ENCODE results near the gene ADPRHL1.
"Not testable (repeated sequence)": the region's sequence is repeated elsewhere in the genome, so short reads cannot be mapped to it uniquely, and the experiment has no call there.

The ADPRHL1 gene

DNA sequence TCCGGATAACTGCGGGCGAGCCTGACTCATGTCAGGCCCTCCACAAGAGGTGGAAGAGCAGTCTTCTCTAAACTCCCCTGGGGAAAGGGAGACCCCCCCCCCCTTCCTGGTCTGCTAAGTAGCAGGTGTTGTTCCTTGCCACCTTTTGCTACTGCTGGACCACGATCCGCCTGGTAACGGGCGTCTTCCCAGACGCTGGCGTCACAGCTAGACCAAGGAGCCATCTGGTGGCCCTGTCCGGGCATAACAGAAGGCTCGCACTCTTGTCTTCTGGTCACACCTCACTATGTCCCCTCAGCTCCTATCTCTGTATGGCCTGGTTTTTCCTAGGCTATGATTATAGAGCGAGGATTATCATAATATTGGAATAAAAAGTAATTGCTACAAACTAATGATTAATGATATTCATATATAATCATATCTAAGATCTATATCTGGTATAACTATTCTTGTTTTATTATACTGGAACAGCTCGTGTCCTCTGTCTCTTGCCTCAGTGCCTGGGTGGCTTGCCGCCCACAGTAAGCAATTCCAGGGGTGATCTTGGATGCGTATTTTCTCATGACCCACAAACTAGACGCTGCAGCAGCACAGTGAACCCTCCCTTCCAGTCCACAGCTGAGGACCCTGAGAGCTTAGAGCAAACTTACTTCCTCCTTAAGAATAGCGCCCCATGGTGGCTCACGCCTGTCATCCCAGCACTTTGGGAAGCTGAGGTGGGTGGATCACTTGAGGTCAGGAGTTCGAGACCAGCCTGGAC is 2.2 kb downstream of the ADPRHL1 start:
- H3K4me3 ChIP-seq (ENCODE audit: low read length); H3K4me1 ChIP-seq (ENCODE audit: control insufficient read depth, low read depth, low read length); H3K9me3 ChIP-seq (ENCODE audit: control insufficient read depth, low read depth, low read length); H3K9ac ChIP-seq (ENCODE audit: low read length); H3K27me3 ChIP-seq (ENCODE audit: control insufficient read depth, insufficient read depth, low read length); H3K27ac ChIP-seq (ENCODE audit: low read length): not testable (repeated sequence)
- peaks cover 22% of the 10 kb centered on the region for H3K36me3 ChIP-seq (ENCODE audit: control insufficient read depth, low read depth, low read length)

- not testable (repeated sequence) for H3K27ac ChIP-seq (ENCODE audit: low read length); H3K4me3 ChIP-seq (ENCODE audit: low read length); H3K9ac ChIP-seq (ENCODE audit: low read length); H3K27me3 ChIP-seq (ENCODE audit: control insufficient read depth, insufficient read depth, low read length); H3K9me3 ChIP-seq (ENCODE audit: control insufficient read depth, low read depth, low read length); H3K4me1 ChIP-seq (ENCODE audit: control insufficient read depth, low read depth, low read length)
- H3K36me3 ChIP-seq (ENCODE audit: control insufficient read depth, low read depth, low read length) = peaks cover 15% of the 10 kb centered on the region
Measured at GRCh38 chr13:113450348-113450744, 2.9 kb downstream of the ADPRHL1 start.

DNA sequence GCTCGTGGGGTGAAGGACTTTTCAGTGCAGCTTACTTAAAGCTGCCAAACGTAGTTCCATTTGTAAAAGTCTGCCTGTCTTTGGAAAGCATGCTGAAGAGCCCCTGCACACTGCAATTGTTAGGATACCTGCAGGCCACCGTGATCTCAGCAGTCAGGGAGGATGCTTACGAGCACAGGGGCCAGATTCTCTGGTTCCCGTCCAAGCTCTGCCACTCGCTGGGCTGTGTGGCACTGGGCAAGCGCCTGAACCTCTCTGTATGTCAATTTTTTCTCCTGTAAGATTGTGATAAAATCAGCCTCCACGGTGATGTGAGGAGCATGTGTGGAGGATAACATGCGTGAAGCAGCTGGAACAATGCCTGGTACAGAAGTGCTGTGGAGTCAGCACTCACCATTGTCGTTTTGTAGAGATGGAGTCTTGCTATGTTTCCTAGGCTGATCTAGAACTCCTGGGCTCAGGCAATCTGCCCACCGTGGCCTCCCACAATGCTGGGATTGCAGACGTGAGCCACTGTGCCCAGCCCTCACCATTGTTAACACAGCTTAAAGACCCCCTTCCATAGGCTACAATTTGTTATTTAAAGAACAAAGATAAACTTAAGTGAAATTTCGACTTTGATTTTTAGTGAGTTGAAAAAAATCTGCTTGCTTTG is 3.5 kb downstream of the ADPRHL1 start:
- Histone ChIP-seq H3K4me3 (ENCODE audit: low read length) (no peak overlapping the region), H3K9me3 (ENCODE audit: control insufficient read depth, low read depth, low read length) (no peaks in the 10 kb centered on the region), H3K27ac (ENCODE audit: low read length) (no peak overlapping the region), H3K4me1 (ENCODE audit: control insufficient read depth, low read depth, low read length) (no peaks in the 10 kb centered on the region), H3K36me3 (ENCODE audit: control insufficient read depth, low read depth, low read length) (peaks cover 9% of the 10 kb centered on the region), H3K9ac (ENCODE audit: low read length) (no peak overlapping the region), H3K27me3 (ENCODE audit: control insufficient read depth, insufficient read depth, low read length) (no peaks in the 10 kb centered on the region)

- H3K4me1 ChIP-seq (ENCODE audit: control insufficient read depth, low read depth, low read length) = no peaks in the 10 kb centered on the region
- H3K36me3 ChIP-seq (ENCODE audit: control insufficient read depth, low read depth, low read length) = peaks cover 6% of the 10 kb centered on the region
- H3K9me3 ChIP-seq (ENCODE audit: control insufficient read depth, low read depth, low read length) = no peaks in the 10 kb centered on the region
- no peak overlapping the region for H3K27ac ChIP-seq (ENCODE audit: low read length)
- no peak overlapping the region for H3K4me3 ChIP-seq (ENCODE audit: low read length)
- no peak overlapping the region for H3K9ac ChIP-seq (ENCODE audit: low read length)
- H3K27me3 ChIP-seq (ENCODE audit: control insufficient read depth, insufficient read depth, low read length) = no peaks in the 10 kb centered on the region
Measured at GRCh38 chr13:113448885-113449692, 4.2 kb downstream of the ADPRHL1 start.

DNA sequence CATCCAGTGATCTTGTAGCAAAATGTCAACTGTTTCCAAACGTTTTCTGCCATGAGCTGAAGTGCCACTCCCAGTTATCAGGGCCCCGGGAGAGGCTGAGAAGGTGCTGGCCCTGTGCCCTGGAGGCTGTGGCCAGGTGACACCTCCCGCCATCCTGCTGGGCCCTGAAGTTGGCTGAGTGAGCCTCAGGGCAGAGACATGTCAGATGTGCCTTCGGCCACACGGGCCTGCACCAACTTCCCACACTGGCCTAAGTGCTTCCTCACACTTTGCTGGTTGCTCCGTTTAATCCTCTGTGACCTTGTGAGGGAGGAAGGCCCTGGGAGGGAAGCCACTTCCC is 4.8 kb downstream of the ADPRHL1 start:
- H3K4me1 ChIP-seq (ENCODE audit: control insufficient read depth, low read depth, low read length) = no peaks in the 10 kb centered on the region
- no peaks in the 10 kb centered on the region for H3K36me3 ChIP-seq (ENCODE audit: control insufficient read depth, low read depth, low read length)
- H3K9me3 ChIP-seq (ENCODE audit: control insufficient read depth, low read depth, low read length) = no peaks in the 10 kb centered on the region
- H3K27me3 ChIP-seq (ENCODE audit: control insufficient read depth, insufficient read depth, low read length) = no peaks in the 10 kb centered on the region
- no peak overlapping the region for H3K9ac ChIP-seq (ENCODE audit: low read length)
- no peak overlapping the region for H3K27ac ChIP-seq (ENCODE audit: low read length)
- no peak overlapping the region for H3K4me3 ChIP-seq (ENCODE audit: low read length)

DNA sequence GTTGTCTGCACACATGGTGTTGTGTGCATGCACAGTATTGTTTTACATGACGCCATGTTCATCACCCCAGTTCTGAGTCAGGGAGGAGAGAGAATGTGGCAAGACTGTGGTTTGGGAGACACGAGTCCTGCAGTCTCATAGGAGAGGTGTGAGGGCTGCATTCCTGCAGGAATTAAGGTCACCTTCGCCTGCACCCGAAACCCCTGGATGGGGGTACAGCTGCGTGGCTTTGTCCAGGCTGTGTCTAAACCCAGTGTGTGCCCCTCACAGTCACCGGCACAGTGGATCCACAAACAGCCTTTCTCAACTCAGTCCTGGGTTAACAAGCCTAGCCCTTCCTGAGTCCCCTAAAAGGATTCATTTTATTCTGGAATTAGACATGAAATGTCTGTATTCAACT is 5.7 kb downstream of the ADPRHL1 start:
- Histone ChIP-seq H3K4me3 (ENCODE audit: low read length) (no peak overlapping the region), H3K4me1 (ENCODE audit: control insufficient read depth, low read depth, low read length) (no peaks in the 10 kb centered on the region), H3K27ac (ENCODE audit: low read length) (no peak overlapping the region), H3K9me3 (ENCODE audit: control insufficient read depth, low read depth, low read length) (no peaks in the 10 kb centered on the region), H3K9ac (ENCODE audit: low read length) (no peak overlapping the region), H3K27me3 (ENCODE audit: control insufficient read depth, insufficient read depth, low read length) (no peaks in the 10 kb centered on the region), H3K36me3 (ENCODE audit: control insufficient read depth, low read depth, low read length) (no peaks in the 10 kb centered on the region)

DNA sequence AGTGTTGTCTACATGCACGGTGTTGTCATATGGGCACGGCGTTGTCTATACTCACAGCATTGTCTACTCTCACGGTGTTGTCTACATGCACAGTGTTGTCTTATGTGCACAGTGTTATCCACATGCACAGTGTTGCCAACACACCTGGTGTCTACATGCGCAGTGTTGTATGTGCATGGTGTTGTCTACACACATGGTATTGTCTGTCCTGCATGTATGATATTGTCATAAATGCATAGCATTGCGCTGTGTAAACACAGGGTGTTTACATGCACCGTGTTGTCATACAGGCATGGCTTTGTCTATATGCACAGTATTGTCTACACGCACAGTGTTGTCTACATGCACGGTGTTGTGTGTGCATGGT is 6.8 kb downstream of the ADPRHL1 start:
- H3K27ac ChIP-seq (ENCODE audit: low read length) = no peak overlapping the region
- no peak overlapping the region for H3K4me3 ChIP-seq (ENCODE audit: low read length)
- no peak overlapping the region for H3K9ac ChIP-seq (ENCODE audit: low read length)

GRCh38 chr13:113445791-113446487 is 7.3 kb downstream of the ADPRHL1 start:
- no peaks in the 10 kb centered on the region for H3K4me1 ChIP-seq (ENCODE audit: control insufficient read depth, low read depth, low read length)
- H3K27ac ChIP-seq (ENCODE audit: low read length) = no peak overlapping the region
- no peaks in the 10 kb centered on the region for H3K27me3 ChIP-seq (ENCODE audit: control insufficient read depth, insufficient read depth, low read length)
- H3K36me3 ChIP-seq (ENCODE audit: control insufficient read depth, low read depth, low read length) = no peaks in the 10 kb centered on the region
- no peak overlapping the region for H3K4me3 ChIP-seq (ENCODE audit: low read length)
- H3K9me3 ChIP-seq (ENCODE audit: control insufficient read depth, low read depth, low read length) = no peaks in the 10 kb centered on the region
- H3K9ac ChIP-seq (ENCODE audit: low read length) = no peak overlapping the region

More for the DNA sequence above, 6.8 kb downstream of the ADPRHL1 start:
- Histone ChIP-seq H3K27me3 (ENCODE audit: control insufficient read depth, insufficient read depth, low read length) (no peaks in the 10 kb centered on the region), H3K36me3 (ENCODE audit: control insufficient read depth, low read depth, low read length) (no peaks in the 10 kb centered on the region), H3K4me1 (ENCODE audit: control insufficient read depth, low read depth, low read length) (no peaks in the 10 kb centered on the region), H3K9me3 (ENCODE audit: control insufficient read depth, low read depth, low read length) (no peaks in the 10 kb centered on the region)

GRCh38 chr13:113443991-113444390 is 9.3 kb downstream of the ADPRHL1 start:
- Histone ChIP-seq H3K9me3 (ENCODE audit: control insufficient read depth, low read depth, low read length) (no peaks in the 10 kb centered on the region), H3K36me3 (ENCODE audit: control insufficient read depth, low read depth, low read length) (no peaks in the 10 kb centered on the region), H3K27me3 (ENCODE audit: control insufficient read depth, insufficient read depth, low read length) (no peaks in the 10 kb centered on the region), H3K9ac (ENCODE audit: low read length) (no peak overlapping the region), H3K4me3 (ENCODE audit: low read length) (no peak overlapping the region), H3K27ac (ENCODE audit: low read length) (no peak overlapping the region), H3K4me1 (ENCODE audit: control insufficient read depth, low read depth, low read length) (no peaks in the 10 kb centered on the region)

GRCh38 chr13:113442985-113443362 is 10.3 kb downstream of the ADPRHL1 start:
- Histone ChIP-seq H3K27ac (ENCODE audit: low read length) (no peak overlapping the region), H3K27me3 (ENCODE audit: control insufficient read depth, insufficient read depth, low read length) (no peaks in the 10 kb centered on the region), H3K36me3 (ENCODE audit: control insufficient read depth, low read depth, low read length) (no peaks in the 10 kb centered on the region), H3K9ac (ENCODE audit: low read length) (no peak overlapping the region), H3K9me3 (ENCODE audit: control insufficient read depth, low read depth, low read length) (no peaks in the 10 kb centered on the region), H3K4me3 (ENCODE audit: low read length) (no peak overlapping the region), H3K4me1 (ENCODE audit: control insufficient read depth, low read depth, low read length) (no peaks in the 10 kb centered on the region)

DNA sequence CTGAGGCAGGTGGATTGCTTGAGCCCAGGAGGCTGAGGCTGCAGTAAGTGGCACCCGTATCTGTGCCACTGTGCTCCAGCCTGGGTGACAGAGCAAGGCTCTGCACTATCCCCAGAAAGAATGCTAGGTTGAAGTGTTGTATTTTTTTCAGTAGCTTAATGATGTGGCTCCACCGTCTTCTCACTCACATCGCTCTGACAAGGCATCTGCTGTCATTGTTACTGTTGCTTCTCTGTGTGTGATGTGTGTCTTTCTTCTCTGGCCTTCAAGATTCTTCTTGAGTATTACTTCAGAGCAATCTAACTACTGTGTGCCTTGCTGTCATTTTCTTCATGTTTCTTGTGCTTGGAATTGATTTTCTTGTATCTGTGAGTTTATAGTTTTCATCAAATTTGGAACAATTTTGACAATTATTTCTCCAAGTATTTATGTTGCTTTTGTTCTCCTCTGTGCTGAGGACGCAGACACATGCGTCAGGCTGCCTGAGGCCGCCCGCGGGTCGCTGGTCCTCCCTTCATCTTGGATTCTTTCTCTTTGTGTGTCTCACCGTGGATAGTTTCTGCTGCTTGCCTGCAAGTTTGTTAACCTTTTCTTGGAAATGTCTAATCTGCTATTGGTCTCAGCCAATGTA is 10.8 kb downstream of the ADPRHL1 start:
- H3K27me3 ChIP-seq (ENCODE audit: control insufficient read depth, insufficient read depth, low read length) = no peaks in the 10 kb centered on the region
- H3K9me3 ChIP-seq (ENCODE audit: control insufficient read depth, low read depth, low read length) = no peaks in the 10 kb centered on the region
- H3K4me1 ChIP-seq (ENCODE audit: control insufficient read depth, low read depth, low read length) = no peaks in the 10 kb centered on the region
- H3K9ac ChIP-seq (ENCODE audit: low read length) = no peak overlapping the region
- no peaks in the 10 kb centered on the region for H3K36me3 ChIP-seq (ENCODE audit: control insufficient read depth, low read depth, low read length)
- no peak overlapping the region for H3K27ac ChIP-seq (ENCODE audit: low read length)
- no peak overlapping the region for H3K4me3 ChIP-seq (ENCODE audit: low read length)

All from iPS-18a (cell line).